Osteocyte (in vitro differentiated cells): ENCODE results near the gene ZNF714. TPM values are rescaled to one million over a fixed set of nuclear protein-coding genes. Genes with fewer than 3 reads are reported as not detected.

ENCODE experiments used
- DNase-seq: peaks from one replicate; pipeline ENCODE4 v3.0.0; 2021; ENCODE audit warnings: mixed read lengths; ENCODE audit not compliant: unreplicated experiment; ENCODE audit errors: extremely low spot score
- H3K27ac Mint-ChIP-seq: one replicate; pipeline ENCODE4 v1.8.0; 2021; ENCODE audit warnings: mild to moderate bottlenecking, mixed read lengths; ENCODE audit not compliant: unreplicated experiment
- H3K27me3 Mint-ChIP-seq: one replicate; pipeline ENCODE4 v1.8.0; 2021; ENCODE audit warnings: mixed read lengths; ENCODE audit not compliant: unreplicated experiment
- H3K36me3 Mint-ChIP-seq: one replicate; pipeline ENCODE4 v1.8.0; 2021; ENCODE audit warnings: mixed read lengths; ENCODE audit not compliant: unreplicated experiment
- H3K4me1 Mint-ChIP-seq: one replicate; pipeline ENCODE4 v1.8.0; 2021; ENCODE audit warnings: mixed read lengths; ENCODE audit not compliant: unreplicated experiment
- H3K4me3 Mint-ChIP-seq: one replicate; pipeline ENCODE4 v1.8.0; 2021; ENCODE audit warnings: mild to moderate bottlenecking, moderate library complexity, mixed read lengths; ENCODE audit not compliant: unreplicated experiment
- H3K9me3 Mint-ChIP-seq: one replicate; pipeline ENCODE4 v1.8.0; 2021; ENCODE audit warnings: mixed read lengths; ENCODE audit not compliant: unreplicated experiment
- total RNA-seq: library from RNA; stranded (reverse); gene quantifications from 2 replicates; pipeline ENCODE4 v1.2.1, GENCODE V29; 2021
- TF ChIP-seq, protein P1 (sequence below): fragments of 200-600 bp; sonication (generic); IDR thresholded peaks from 2 replicates; pipeline ENCODE4 v1.5.0; 2021; ENCODE audit warnings: antibody characterized with exemption, mild to moderate bottlenecking, moderate library complexity

The ZNF714 gene
- total RNA-seq, 1 donor from 2014 or later: 7.5 TPM

DNA sequence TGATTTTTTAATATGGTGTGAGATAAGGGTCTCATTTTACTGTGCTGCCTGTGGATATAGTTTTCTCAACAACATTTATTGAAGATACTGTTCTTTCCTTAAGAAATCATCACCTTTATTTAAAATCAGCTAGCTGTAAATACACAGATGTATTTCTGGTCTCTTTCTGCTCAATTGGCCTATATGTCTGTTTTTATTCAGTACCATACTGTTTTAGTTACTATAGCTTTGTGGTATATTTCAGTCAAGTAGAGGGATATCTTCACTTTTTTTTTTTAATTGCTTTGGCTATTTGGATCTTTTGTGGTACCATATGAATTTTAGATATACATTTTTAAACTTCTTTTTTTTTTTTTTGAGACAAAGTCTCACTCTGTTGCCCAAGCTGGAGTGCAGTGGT is 16.7 kb upstream of the ZNF714 start:
- H3K9me3 Mint-ChIP-seq: peaks cover 10% of the 10 kb centered on the region
- H3K27ac Mint-ChIP-seq: no peak overlapping the region
- TF ChIP-seq, protein P1, sequence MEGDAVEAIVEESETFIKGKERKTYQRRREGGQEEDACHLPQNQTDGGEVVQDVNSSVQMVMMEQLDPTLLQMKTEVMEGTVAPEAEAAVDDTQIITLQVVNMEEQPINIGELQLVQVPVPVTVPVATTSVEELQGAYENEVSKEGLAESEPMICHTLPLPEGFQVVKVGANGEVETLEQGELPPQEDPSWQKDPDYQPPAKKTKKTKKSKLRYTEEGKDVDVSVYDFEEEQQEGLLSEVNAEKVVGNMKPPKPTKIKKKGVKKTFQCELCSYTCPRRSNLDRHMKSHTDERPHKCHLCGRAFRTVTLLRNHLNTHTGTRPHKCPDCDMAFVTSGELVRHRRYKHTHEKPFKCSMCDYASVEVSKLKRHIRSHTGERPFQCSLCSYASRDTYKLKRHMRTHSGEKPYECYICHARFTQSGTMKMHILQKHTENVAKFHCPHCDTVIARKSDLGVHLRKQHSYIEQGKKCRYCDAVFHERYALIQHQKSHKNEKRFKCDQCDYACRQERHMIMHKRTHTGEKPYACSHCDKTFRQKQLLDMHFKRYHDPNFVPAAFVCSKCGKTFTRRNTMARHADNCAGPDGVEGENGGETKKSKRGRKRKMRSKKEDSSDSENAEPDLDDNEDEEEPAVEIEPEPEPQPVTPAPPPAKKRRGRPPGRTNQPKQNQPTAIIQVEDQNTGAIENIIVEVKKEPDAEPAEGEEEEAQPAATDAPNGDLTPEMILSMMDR: no peak
- H3K4me1 Mint-ChIP-seq: no peaks in the 10 kb centered on the region
- H3K27me3 Mint-ChIP-seq: no peaks in the 10 kb centered on the region
- peaks cover 29% of the 10 kb centered on the region for H3K36me3 Mint-ChIP-seq
- no peak overlapping the region for H3K4me3 Mint-ChIP-seq
- DNase-seq: no peak

DNA sequence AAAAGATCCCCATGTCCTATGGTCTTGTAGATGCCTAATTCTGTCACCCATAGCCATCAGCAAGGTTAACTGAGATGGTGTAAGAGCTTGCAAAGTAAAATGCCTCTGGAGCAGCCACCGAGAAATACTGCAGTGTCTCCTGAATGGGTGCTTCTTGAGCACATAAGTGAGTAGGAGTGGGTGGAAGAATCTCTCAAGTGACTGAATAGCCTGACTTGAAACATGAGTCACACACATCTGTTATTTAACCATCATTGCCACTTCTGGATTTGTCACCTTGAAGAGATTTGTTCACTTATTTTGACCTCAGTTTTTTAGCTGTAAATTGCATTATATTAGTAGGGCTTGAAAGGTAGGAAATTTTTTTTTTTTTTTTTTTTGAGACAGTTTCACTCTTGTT is 2.3 kb downstream of the ZNF714 start:
- no peaks in the 10 kb centered on the region for H3K27me3 Mint-ChIP-seq
- no peaks in the 10 kb centered on the region for H3K9me3 Mint-ChIP-seq
- peaks cover 27% of the 10 kb centered on the region for H3K4me1 Mint-ChIP-seq
- DNase-seq: no peak
- peaks cover 2% of the 10 kb centered on the region for H3K36me3 Mint-ChIP-seq
- TF ChIP-seq, protein P1: no peak
- H3K4me3 Mint-ChIP-seq: no peak overlapping the region
- peak overlapping the region; percentile 12 for H3K27ac Mint-ChIP-seq

DNA sequence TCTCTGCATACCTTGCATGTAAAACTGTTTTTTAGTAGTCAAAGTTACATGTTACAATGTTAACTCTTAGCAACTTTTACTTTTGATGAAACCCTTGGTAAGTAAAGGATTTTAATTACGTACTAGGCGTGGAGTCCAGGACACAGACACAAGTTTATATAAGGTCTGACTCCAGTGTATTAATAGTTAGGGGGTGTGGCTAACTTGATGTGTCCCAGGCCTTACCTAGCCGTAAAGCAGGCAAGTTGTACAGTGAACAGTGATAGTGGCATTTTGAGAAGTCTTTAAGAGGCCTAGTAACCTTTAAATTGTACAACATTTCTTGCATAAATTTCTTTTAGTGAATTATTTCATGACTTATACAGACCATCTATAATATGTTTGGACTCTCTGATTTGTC is 5.9 kb downstream of the ZNF714 start:
- DNase-seq: no peak
- no peaks in the 10 kb centered on the region for H3K27me3 Mint-ChIP-seq
- H3K9me3 Mint-ChIP-seq: no peaks in the 10 kb centered on the region
- no peak overlapping the region for H3K4me3 Mint-ChIP-seq
- TF ChIP-seq, protein P1: no peak
- H3K4me1 Mint-ChIP-seq: peaks cover 30% of the 10 kb centered on the region
- no peak overlapping the region for H3K27ac Mint-ChIP-seq
- no peaks in the 10 kb centered on the region for H3K36me3 Mint-ChIP-seq

DNA sequence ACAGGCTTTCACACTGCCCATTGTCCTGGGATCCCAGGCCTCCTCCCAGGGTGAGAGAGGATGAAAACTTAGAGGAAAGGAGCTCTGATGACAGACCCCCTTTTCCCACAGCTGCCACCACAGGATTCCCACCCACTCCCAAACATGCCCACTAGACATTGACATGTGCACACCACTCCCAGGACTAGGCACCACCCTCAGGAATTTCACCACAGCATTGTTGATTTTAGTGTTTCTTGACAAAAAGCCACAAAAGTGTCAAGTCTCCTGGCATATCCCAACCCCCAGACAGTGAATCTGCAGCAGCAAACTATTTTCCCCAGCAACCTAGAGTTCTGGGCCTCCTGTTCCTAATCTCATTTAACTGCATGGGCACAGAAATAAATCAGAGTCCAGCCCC is 10.1 kb downstream of the ZNF714 start:
- no peaks in the 10 kb centered on the region for H3K9me3 Mint-ChIP-seq
- no peak overlapping the region for H3K4me3 Mint-ChIP-seq
- H3K27me3 Mint-ChIP-seq: no peaks in the 10 kb centered on the region
- no peak for DNase-seq
- H3K27ac Mint-ChIP-seq: peak overlapping the region; percentile 77
- H3K4me1 Mint-ChIP-seq: peaks cover 19% of the 10 kb centered on the region
- TF ChIP-seq, protein P1: no peak
- H3K36me3 Mint-ChIP-seq: no peaks in the 10 kb centered on the region

DNA sequence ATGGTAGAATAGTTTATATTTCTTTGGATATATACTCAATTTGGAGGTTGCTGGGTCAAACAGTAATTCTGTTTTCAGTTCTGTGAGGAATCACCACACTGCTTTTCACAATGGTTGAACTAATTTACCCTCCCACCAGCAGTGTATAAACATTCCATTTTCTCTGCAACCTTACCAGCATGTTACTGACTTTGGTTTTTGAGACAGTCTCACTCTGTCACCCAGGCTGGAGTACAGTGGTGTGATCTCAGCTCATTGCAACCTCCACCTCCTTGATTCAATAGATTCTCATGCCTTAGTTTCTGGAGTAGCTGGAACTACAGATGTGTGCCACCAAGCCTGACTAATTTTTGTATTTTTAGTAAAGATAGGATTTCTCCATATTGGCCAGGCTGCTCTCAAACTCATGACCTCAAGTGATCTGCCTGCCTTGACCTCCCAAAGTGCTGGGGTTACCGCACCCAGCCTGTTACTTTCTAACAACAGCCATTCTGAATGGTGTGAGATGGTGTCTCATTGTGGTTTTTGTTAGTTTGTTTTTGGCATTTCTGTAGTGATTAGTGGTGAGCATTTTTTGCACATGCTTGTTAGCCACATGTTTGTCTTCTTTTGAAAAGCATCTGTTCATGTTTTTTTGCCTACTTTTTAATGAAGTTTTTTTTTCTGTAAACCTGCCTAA is 12.5 kb downstream of the ZNF714 start:
- Mint-ChIP-seq H3K4me1 (peaks cover 19% of the 10 kb centered on the region), H3K27ac (peak overlapping the region; percentile 23), H3K9me3 (no peaks in the 10 kb centered on the region), H3K27me3 (no peaks in the 10 kb centered on the region), H3K4me3 (no peak overlapping the region), H3K36me3 (peaks cover 11% of the 10 kb centered on the region)
- TF ChIP-seq, protein P1: no peak
- DNase-seq: no peak
